Measurements from ENCODE around the gene PPP4C.

DNA sequence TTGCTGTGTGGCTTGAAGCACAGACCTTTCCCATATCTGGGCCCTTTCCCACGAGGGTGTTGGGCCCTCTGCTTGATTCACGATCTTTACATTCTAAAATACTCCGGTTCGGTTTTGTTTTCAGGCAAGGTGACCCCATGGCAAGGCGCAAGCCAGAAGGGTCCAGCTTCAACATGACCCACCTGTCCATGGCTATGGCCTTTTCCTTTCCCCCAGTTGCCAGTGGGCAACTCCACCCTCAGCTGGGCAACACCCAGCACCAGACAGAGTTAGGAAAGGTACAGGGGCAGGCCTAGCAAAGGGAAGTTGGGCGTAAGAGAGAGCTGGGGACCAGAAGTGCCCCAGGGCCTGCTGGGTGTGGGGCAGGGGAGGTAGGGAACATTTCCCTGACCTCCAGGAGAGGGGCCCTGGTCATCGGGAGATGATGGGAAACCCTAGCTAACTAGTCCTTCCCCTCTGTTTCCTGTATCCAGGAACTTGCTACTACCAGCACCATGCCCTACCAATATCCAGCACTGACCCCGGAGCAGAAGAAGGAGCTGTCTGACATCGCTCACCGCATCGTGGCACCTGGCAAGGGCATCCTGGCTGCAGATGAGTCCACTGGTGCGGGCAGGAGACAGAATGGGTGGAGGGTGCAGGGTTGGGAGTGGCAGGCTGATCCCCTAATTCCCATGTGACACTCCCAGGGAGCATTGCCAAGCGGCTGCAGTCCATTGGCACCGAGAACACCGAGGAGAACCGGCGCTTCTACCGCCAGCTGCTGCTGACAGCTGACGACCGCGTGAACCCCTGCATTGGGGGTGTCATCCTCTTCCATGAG, 8.8 kb upstream of the PPP4C start:
- no peak for TF ChIP-seq EZH2 (IDR thresholded peaks at IDR 0.05)
- no peak; the same call in 1 of the 2 replicates for TF ChIP-seq POLR2AphosphoS5 (IDR thresholded peaks at IDR 0.05; ENCODE audit: borderline replicate concordance, low read depth, low read length)
- TF ChIP-seq FOXP2 (optimal IDR thresholded peaks at IDR 0.05; ENCODE audit: control extremely low read depth, extremely low read length, insufficient read depth), result no peak
